DMS153 treated with DMSO at 0.1 percent for 48 hours (cell line): ENCODE data around the gene OR2V1.

Experiments used
- DNase-seq: peaks from one replicate; lab custom pipeline; 2025; ENCODE audit not compliant: unreplicated experiment; lab: John Stamatoyannopoulos, UW

The OR2V1 gene

GRCh38 chr5:181081989-181082388 lies 49.0 kb downstream of the OR2V1 start:
- DNase-seq: no peak

GRCh38 chr5:181076920-181077319 lies 54.0 kb downstream of the OR2V1 start:
- DNase-seq: no peak
